Astrocyte (in vitro differentiated cells and primary cell): Measurements from ENCODE around the gene PGM2.
"Not testable (repeated sequence)": the region's sequence is repeated elsewhere in the genome, so short reads cannot be mapped to it uniquely, and the experiment has no call there.

Experiments
- CTCF ChIP-seq: IDR thresholded peaks from 2 replicates; pipeline ENCODE4 v1.5.1; 2011; ENCODE audit warnings: low read depth, mild to moderate bottlenecking, inconsistent platforms, low read length, moderate library complexity; ENCODE audit not compliant: insufficient read depth
- EZH2 ChIP-seq: IDR thresholded peaks from 2 replicates; pipeline ENCODE4 v1.6.1; 2012; ENCODE audit warnings: mild to moderate bottlenecking, low read length, inconsistent platforms; ENCODE audit not compliant: insufficient read depth

- not testable (repeated sequence) for TF ChIP-seq EZH2, CTCF
These were observed 38.5 kb upstream of the PGM2 start for GRCh38 chr4:37787883-37788460.
